ENCODE results near the gene DIABLO.

DNA sequence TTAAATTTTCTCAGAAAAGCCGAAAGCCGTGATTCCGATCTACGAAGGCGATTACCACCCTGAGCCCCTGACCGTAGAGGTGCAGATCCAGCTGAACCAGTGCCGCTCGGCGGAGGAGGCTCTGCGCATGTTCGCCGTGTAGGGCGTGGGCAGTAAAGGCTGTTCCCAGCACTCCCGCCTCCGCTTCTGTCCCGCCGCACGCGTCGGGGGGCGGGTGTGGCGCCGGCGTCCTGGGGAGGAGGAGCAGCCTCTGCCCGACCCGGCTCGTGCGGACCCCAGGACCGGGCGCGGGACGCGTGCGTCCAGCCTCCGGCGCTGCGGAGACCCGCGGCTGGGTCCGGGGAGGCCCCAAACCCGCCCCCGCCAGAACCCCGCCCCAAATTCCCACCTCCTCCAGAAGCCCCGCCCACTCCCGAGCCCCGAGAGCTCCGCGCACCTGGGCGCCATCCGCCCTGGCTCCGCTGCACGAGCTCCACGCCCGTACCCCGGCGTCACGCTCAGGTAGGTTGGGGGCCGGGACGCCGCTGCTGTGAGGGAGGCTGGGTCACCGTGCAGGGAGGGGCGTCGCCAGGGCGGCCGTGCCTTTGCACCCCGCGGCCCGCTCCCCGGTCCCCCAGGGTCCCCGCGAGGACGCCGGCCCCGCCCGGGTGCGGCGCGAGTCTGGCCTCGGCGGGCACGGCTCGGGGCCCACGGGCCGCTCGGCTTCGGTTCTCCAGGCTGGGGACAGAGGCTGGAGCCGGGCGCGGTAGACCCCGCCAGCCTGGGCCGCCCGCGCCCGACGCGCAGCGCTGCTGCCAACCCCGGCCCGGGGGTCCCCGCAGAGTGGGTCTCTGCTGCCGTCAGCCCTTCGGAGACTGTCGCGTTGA lies 22.3 kb downstream of the DIABLO start, which contains the start of gene B3GNT4:
- TF ChIP-seq POLR2A (IDR thresholded peaks at IDR 0.05): no peak
- TF ChIP-seq, protein P1, sequence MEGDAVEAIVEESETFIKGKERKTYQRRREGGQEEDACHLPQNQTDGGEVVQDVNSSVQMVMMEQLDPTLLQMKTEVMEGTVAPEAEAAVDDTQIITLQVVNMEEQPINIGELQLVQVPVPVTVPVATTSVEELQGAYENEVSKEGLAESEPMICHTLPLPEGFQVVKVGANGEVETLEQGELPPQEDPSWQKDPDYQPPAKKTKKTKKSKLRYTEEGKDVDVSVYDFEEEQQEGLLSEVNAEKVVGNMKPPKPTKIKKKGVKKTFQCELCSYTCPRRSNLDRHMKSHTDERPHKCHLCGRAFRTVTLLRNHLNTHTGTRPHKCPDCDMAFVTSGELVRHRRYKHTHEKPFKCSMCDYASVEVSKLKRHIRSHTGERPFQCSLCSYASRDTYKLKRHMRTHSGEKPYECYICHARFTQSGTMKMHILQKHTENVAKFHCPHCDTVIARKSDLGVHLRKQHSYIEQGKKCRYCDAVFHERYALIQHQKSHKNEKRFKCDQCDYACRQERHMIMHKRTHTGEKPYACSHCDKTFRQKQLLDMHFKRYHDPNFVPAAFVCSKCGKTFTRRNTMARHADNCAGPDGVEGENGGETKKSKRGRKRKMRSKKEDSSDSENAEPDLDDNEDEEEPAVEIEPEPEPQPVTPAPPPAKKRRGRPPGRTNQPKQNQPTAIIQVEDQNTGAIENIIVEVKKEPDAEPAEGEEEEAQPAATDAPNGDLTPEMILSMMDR (IDR thresholded peaks at IDR 0.05): no peak

All from Peyer's patch (tissue), 4 donors.